ENCODE results near the gene SLC44A4. TPM values are rescaled to one million over a fixed set of nuclear protein-coding genes. Genes with fewer than 3 reads are reported as not detected.

Gene SLC44A4
- total RNA-seq, 1 experiment from 2014 or later, result 3.5 TPM

DNA sequence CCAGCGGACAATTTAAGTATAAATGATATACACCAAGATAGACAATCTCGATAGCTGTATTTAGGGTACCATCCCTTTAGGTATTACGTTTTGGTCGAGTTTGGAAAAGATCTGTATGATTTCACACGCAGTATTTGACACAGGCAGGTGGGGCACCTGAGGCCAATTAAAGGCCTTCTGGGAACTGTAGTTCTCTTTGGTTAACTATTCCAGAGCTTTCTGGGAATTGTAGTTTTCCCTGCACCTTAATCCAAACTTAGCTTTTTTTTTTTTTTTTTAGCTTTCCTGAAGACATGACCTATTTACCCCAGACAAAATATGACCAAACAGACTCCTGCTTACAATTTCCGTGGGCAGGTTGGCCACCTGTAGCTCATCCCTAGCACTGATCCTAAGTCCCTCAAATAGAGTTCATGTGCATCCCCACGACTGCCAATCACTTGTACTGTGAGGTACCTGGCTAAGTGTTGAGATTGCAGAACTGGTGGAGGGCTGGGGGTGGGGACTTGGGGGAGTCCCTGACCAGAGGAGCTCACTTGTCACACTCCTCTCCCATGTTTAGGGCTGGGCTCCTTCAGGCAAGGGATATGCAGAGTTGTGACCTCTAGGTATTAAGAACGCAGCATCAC lies 19.7 kb upstream of the SLC44A4 start:
- Histone ChIP-seq H3K36me3 (ENCODE audit: low read depth, low read length) (peaks cover 4% of the 10 kb centered on the region; the same call in 1 of the 2 replicates), H3K79me2 (ENCODE audit: low read length) (peaks cover 34% of the 10 kb centered on the region), H3K4me2 (ENCODE audit: low read length) (peak overlapping the region; percentile 92), H3K27me3 (ENCODE audit: low read length) (no peaks in the 10 kb centered on the region), H3K9me3 (ENCODE audit: low read length) (no peaks in the 10 kb centered on the region), H3F3A (ENCODE audit: low read length, unreplicated experiment) (peaks cover 1% of the 10 kb centered on the region), H3K27ac (ENCODE audit: low read length) (peak overlapping the region; percentile 35), H4K20me1 (ENCODE audit: low read length) (no peaks in the 10 kb centered on the region), H3K9ac (ENCODE audit: low read length) (peak overlapping the region; percentile 81), H2AFZ (ENCODE audit: low read length) (peak overlapping the region; percentile 76), H3K4me1 (ENCODE audit: insufficient read depth, low read length) (peaks cover 29% of the 10 kb centered on the region), H3K4me3 (ENCODE audit: low read length) (peak overlapping the region; percentile 81), H3K9me2 (replicated peaks; ENCODE audit: low read length) (no peaks in the 10 kb centered on the region)
- DNase-seq (peak; percentile 68), ATAC-seq (peak; percentile 22; the same call in 1 of the 2 replicates)
- TF ChIP-seq EZH2 (IDR thresholded peaks at IDR 0.05; ENCODE audit: low read length, unreplicated experiment), result no peak
- no peak for TF ChIP-seq EZH2phosphoT487 (IDR thresholded peaks at IDR 0.05; ENCODE audit: borderline replicate concordance, low read length)
- TF ChIP-seq, protein P1, sequence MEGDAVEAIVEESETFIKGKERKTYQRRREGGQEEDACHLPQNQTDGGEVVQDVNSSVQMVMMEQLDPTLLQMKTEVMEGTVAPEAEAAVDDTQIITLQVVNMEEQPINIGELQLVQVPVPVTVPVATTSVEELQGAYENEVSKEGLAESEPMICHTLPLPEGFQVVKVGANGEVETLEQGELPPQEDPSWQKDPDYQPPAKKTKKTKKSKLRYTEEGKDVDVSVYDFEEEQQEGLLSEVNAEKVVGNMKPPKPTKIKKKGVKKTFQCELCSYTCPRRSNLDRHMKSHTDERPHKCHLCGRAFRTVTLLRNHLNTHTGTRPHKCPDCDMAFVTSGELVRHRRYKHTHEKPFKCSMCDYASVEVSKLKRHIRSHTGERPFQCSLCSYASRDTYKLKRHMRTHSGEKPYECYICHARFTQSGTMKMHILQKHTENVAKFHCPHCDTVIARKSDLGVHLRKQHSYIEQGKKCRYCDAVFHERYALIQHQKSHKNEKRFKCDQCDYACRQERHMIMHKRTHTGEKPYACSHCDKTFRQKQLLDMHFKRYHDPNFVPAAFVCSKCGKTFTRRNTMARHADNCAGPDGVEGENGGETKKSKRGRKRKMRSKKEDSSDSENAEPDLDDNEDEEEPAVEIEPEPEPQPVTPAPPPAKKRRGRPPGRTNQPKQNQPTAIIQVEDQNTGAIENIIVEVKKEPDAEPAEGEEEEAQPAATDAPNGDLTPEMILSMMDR (conservative IDR thresholded peaks at IDR 0.05; ENCODE audit: low read depth, low read length), result 0 out of 2 replicates have a peak, but pooled peaks have one; percentile 24
- intact Hi-C loops (cut with micrococcal nuclease), result loop anchor here (5.0 kb wide), 1 partner anchor 36 kb away; the partner anchor contains the start of gene NEU1
- BruUV-seq (replicated peaks), result no TSS peak
- POLR2A ChIA-PET (ENCODE audit: unreplicated experiment), result interaction anchor here (0.6 to 0.7 kb wide), 2 partner anchors 246 to 1073 kb away, joined by 7 to 9 read pairs; no protein-coding TSS in a partner anchor
- CTCF ChIA-PET, result no interaction called here

DNA sequence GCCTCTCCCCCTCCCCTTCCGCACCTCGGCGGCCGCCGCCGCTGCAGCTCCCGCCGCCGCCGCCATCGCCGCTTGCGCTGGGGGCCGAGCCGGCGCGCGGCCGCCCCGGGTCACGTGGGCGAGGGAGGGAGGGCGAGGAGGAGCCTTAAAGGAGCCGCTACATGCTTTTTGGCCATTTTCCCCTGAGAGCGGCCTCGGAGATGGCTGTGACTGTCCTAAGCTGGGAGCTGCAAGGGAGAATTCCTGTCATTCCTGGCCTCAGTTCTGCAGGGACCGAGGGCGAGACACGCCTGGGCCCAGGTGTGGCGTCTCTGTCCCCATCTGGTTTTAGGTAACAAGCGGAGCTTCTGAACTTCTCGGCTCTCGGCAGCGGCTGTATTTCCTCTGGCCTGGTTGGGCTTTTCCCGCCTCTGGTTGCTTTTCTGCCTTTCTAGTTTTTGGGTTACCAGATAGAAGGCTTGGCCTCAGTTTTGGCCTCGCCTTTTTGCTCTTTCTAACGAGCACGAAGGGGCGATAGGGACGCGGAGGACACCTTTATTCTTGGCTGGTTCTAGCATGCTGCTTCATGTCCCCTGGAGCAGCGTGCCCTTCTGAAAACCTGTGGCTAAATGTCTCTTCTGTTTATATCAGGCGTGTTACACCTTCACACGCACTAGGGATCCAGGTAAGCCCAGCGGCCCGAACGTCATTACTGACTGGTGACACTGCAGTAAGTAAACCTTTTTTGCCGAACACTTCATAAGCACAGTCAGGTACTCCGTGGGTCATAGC lies 19.0 kb upstream of the SLC44A4 start, which contains the start of gene EHMT2:
Gene EHMT2 (minus strand): TSS at position 87 of the 771 bp plus-strand sequence. CDS start 21 bp downstream, at position 66.
- H3K36me3 ChIP-seq (ENCODE audit: low read depth, low read length), result peaks cover 11% of the 10 kb centered on the region
- H3K27ac ChIP-seq (ENCODE audit: low read length), result peak within 1 kb of the TSS; percentile 35
- no peaks in the 10 kb centered on the region for H4K20me1 ChIP-seq (ENCODE audit: low read length)
- ChIA-PET CTCF (interaction anchor here (0.6 kb wide), 1 partner anchor 11 kb away, joined by 7 read pairs; no protein-coding TSS in a partner anchor), POLR2A (ENCODE audit: unreplicated experiment) (interaction anchor here (0.6 to 0.7 kb wide), 6 partner anchors 50 to 1074 kb away, joined by 3 to 19 read pairs (median 6); partner anchors contain the start of gene ATF6B)
- DNase-seq (peak; percentile 89), ATAC-seq (peak; percentile 43)
- H3K9me3 ChIP-seq (ENCODE audit: low read length), result no peaks in the 10 kb centered on the region
- no peaks in the 10 kb centered on the region for H3K9me2 ChIP-seq (replicated peaks; ENCODE audit: low read length)
- peak within 1 kb of the TSS; percentile 95 for H3K4me2 ChIP-seq (ENCODE audit: low read length)
- H3K9ac ChIP-seq (ENCODE audit: low read length), result peak within 1 kb of the TSS; percentile 81
- TF ChIP-seq, protein P1 (conservative IDR thresholded peaks at IDR 0.05; ENCODE audit: low read depth, low read length), result no peak
- no peak for TF ChIP-seq EZH2phosphoT487 (IDR thresholded peaks at IDR 0.05; ENCODE audit: borderline replicate concordance, low read length)
- TF ChIP-seq EZH2 (IDR thresholded peaks at IDR 0.05; ENCODE audit: low read length, unreplicated experiment), result no peak
- H3K4me1 ChIP-seq (ENCODE audit: insufficient read depth, low read length), result peaks cover 34% of the 10 kb centered on the region
- peaks cover 34% of the 10 kb centered on the region for H3K79me2 ChIP-seq (ENCODE audit: low read length)
- BruUV-seq (replicated peaks), result TSS peak; percentile 84
- peaks cover 4% of the 10 kb centered on the region for H3F3A ChIP-seq (ENCODE audit: low read length, unreplicated experiment)
- no peaks in the 10 kb centered on the region for H3K27me3 ChIP-seq (ENCODE audit: low read length)
- peak within 1 kb of the TSS; percentile 76 for H2AFZ ChIP-seq (ENCODE audit: low read length)
- peak within 1 kb of the TSS; percentile 81 for H3K4me3 ChIP-seq (ENCODE audit: low read length)
- intact Hi-C loops (cut with micrococcal nuclease), result loop anchor here (5.0 kb wide), 1 partner anchor 35 kb away; the partner anchor contains the start of gene NEU1
